ENCODE measurements around the gene TSC22D1.

DNA sequence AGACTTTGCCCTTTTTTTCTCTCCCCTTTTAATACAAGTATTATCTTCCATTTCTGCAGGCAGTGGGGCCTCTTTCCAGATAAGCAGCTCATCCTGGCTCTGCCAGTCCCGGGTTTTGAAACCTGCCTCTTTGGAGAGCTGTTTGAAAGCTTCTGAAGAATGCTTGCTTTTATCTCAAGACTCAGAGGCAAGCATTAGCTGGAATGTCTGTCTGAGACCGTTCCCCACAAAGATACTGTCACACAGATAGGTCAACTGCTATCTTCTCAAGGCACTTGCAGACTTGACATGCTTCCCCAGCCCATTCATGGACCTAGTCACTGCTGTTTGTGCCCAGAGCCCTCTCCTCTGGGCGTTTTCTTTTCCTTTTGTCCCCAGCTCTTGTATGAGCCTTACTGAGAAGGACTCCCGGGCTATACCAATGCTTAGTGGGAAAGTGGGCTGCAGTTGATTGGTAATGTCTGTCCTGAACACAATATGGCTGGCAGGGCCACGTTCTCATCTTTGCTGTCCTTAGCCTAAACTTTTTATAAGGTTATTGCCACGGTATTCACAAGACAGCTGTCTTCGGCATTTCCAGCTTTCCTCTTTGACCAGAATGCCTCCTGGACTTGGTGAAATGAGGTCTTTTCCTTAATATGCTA lies 189.1 kb downstream of the TSC22D1 start:
- no peak for TF ChIP-seq EZH2 (IDR thresholded peaks at IDR 0.05; ENCODE audit: low read length, unreplicated experiment)
- TF ChIP-seq, protein P1, sequence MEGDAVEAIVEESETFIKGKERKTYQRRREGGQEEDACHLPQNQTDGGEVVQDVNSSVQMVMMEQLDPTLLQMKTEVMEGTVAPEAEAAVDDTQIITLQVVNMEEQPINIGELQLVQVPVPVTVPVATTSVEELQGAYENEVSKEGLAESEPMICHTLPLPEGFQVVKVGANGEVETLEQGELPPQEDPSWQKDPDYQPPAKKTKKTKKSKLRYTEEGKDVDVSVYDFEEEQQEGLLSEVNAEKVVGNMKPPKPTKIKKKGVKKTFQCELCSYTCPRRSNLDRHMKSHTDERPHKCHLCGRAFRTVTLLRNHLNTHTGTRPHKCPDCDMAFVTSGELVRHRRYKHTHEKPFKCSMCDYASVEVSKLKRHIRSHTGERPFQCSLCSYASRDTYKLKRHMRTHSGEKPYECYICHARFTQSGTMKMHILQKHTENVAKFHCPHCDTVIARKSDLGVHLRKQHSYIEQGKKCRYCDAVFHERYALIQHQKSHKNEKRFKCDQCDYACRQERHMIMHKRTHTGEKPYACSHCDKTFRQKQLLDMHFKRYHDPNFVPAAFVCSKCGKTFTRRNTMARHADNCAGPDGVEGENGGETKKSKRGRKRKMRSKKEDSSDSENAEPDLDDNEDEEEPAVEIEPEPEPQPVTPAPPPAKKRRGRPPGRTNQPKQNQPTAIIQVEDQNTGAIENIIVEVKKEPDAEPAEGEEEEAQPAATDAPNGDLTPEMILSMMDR (conservative IDR thresholded peaks at IDR 0.05; ENCODE audit: low read depth, low read length), result no peak
- no peak for TF ChIP-seq EZH2phosphoT487 (IDR thresholded peaks at IDR 0.05; ENCODE audit: borderline replicate concordance, low read length)
